Dendritic cell treated with granulocyte-macrophage colony-stimulating factor and Interleukin-4, amounts not matched to agents 40 ng/mL and 50 ng/mL, for 4 days (primary cell): ENCODE data around the gene ING4.
A peak's percentile ranks its signal among the peaks of the same experiment; 100 is the strongest.

Experiments
- H3K27ac Mint-ChIP-seq: one replicate; pipeline ENCODE4 v1.8.0; 2022; ENCODE audit warnings: mild to moderate bottlenecking, mixed read lengths
- H3K27me3 Mint-ChIP-seq: one replicate; pipeline ENCODE4 v1.8.0; 2022; ENCODE audit warnings: mild to moderate bottlenecking, mixed read lengths
- H3K36me3 Mint-ChIP-seq: one replicate; pipeline ENCODE4 v1.8.0; 2022; ENCODE audit warnings: low read depth, mixed read lengths
- H3K4me1 Mint-ChIP-seq: one replicate; pipeline ENCODE4 v1.8.0; 2022; ENCODE audit warnings: low read depth, mixed read lengths
- H3K4me3 Mint-ChIP-seq: one replicate; pipeline ENCODE4 v1.8.0; 2022; ENCODE audit warnings: mild to moderate bottlenecking, moderate library complexity, mixed read lengths
- H3K9me3 Mint-ChIP-seq: one replicate; pipeline ENCODE4 v1.8.0; 2022; ENCODE audit warnings: mixed read lengths
- intact Hi-C: fragments of 100-400 bp; cut with micrococcal nuclease; formaldehyde crosslinking; loops from one replicate; pipeline ENCODE4 v1.15.0; 2022

Gene ING4

DNA sequence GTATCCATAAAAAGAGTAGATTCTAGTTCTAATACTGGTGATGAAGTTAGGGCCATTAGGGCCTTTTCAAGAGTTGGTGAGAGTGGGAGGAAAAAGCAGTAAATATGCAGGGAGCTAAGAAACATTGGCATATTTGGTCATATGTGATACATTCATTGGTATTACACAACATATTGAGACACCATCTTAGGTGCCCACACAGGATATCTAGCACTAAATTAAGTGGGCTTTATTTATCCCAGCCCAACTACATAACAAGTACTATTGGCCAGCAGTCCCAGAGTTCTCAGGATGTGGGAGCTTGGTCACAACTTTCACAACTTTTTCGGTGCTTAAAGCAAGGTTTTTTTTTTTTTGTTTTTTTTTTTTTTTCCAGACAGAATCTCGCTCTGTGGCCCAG, 2.0 kb upstream of the ING4 start:
- Mint-ChIP-seq H3K27ac (peak overlapping the region; percentile 88), H3K4me3 (no peak overlapping the region), H3K4me1 (peaks cover 17% of the 10 kb centered on the region), H3K36me3 (peaks cover 53% of the 10 kb centered on the region), H3K27me3 (no peaks in the 10 kb centered on the region), H3K9me3 (no peaks in the 10 kb centered on the region)
- intact Hi-C loops, result loop anchor here (5.0 kb wide), 1 partner anchor 173 kb away; the partner anchor contains the start of genes MRPL51 and NCAPD2

GRCh38 chr12:6662602-6662905, 365 bp downstream of the ING4 start:
- H3K27ac Mint-ChIP-seq, result peak overlapping the region; percentile 88
- peaks cover 53% of the 10 kb centered on the region for H3K36me3 Mint-ChIP-seq
- H3K27me3 Mint-ChIP-seq, result no peaks in the 10 kb centered on the region
- peak overlapping the region; percentile 90 for H3K4me3 Mint-ChIP-seq
- intact Hi-C loops, result loop anchor here (2.0 to 5.0 kb wide), 2 partner anchors 18 to 170 kb away; partner anchors contain the start of genes MRPL51 and NCAPD2
- no peaks in the 10 kb centered on the region for H3K9me3 Mint-ChIP-seq
- peaks cover 25% of the 10 kb centered on the region for H3K4me1 Mint-ChIP-seq

DNA sequence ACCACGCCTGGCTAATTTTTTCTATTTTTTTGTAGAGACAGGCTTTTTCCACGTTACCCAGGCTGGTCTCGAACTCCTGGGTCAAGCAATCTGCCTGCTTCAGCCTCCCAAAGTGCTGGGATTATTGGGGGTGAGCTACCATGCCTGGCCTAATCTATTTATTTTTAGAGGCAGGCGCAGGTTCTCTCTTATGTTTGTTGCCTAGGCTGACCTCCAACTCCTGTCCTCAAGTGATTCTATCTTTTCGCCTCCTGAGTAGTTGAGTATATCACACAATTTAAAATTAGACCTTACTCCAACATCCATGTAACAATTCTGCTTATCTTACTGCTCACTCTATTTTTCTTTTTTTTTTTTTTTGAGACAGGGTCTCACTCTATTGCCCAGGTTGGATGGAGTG, 8.9 kb downstream of the ING4 start:
- Mint-ChIP-seq H3K4me3 (no peak overlapping the region), H3K27ac (no peak overlapping the region), H3K9me3 (no peaks in the 10 kb centered on the region), H3K4me1 (peaks cover 18% of the 10 kb centered on the region), H3K36me3 (peaks cover 94% of the 10 kb centered on the region), H3K27me3 (no peaks in the 10 kb centered on the region)
- intact Hi-C loops, result no loop called here

GRCh38 chr12:6653342-6653741, 9.6 kb downstream of the ING4 start:
- H3K27ac Mint-ChIP-seq, result no peak overlapping the region
- H3K27me3 Mint-ChIP-seq, result no peaks in the 10 kb centered on the region
- no peak overlapping the region for H3K4me3 Mint-ChIP-seq
- intact Hi-C loops, result no loop called here
- H3K4me1 Mint-ChIP-seq, result peaks cover 12% of the 10 kb centered on the region
- H3K9me3 Mint-ChIP-seq, result no peaks in the 10 kb centered on the region
- peaks cover 94% of the 10 kb centered on the region for H3K36me3 Mint-ChIP-seq

GRCh38 chr12:6652391-6652790, 10.5 kb downstream of the ING4 start:
- Mint-ChIP-seq H3K27ac (peak overlapping the region; percentile 54), H3K36me3 (peaks cover 91% of the 10 kb centered on the region), H3K4me3 (no peak overlapping the region), H3K4me1 (peaks cover 16% of the 10 kb centered on the region), H3K9me3 (no peaks in the 10 kb centered on the region), H3K27me3 (no peaks in the 10 kb centered on the region)
- intact Hi-C loops, result no loop called here

GRCh38 chr12:6650832-6651231, 12.1 kb downstream of the ING4 start:
- no peak overlapping the region for H3K4me3 Mint-ChIP-seq
- no peaks in the 10 kb centered on the region for H3K27me3 Mint-ChIP-seq
- peaks cover 28% of the 10 kb centered on the region for H3K4me1 Mint-ChIP-seq
- H3K9me3 Mint-ChIP-seq, result no peaks in the 10 kb centered on the region
- H3K27ac Mint-ChIP-seq, result no peak overlapping the region
- H3K36me3 Mint-ChIP-seq, result peaks cover 86% of the 10 kb centered on the region
- intact Hi-C loops, result no loop called here

GRCh38 chr12:6647083-6647604, 15.8 kb downstream of the ING4 start, which contains the start of gene ACRBP:
TSS of gene ACRBP (minus strand) at chr12:6647432. CDS start at chr12:6647366, 66 bp downstream.
- Mint-ChIP-seq H3K4me1 (peaks cover 52% of the 10 kb centered on the region), H3K4me3 (peak within 1 kb of the TSS; percentile 93), H3K27ac (peak within 1 kb of the TSS; percentile 98), H3K36me3 (peaks cover 53% of the 10 kb centered on the region), H3K9me3 (no peaks in the 10 kb centered on the region), H3K27me3 (no peaks in the 10 kb centered on the region)
- intact Hi-C loops, result loop anchor here (5.0 kb wide), 1 partner anchor 40 kb away; the partner anchor contains the start of gene CHD4

DNA sequence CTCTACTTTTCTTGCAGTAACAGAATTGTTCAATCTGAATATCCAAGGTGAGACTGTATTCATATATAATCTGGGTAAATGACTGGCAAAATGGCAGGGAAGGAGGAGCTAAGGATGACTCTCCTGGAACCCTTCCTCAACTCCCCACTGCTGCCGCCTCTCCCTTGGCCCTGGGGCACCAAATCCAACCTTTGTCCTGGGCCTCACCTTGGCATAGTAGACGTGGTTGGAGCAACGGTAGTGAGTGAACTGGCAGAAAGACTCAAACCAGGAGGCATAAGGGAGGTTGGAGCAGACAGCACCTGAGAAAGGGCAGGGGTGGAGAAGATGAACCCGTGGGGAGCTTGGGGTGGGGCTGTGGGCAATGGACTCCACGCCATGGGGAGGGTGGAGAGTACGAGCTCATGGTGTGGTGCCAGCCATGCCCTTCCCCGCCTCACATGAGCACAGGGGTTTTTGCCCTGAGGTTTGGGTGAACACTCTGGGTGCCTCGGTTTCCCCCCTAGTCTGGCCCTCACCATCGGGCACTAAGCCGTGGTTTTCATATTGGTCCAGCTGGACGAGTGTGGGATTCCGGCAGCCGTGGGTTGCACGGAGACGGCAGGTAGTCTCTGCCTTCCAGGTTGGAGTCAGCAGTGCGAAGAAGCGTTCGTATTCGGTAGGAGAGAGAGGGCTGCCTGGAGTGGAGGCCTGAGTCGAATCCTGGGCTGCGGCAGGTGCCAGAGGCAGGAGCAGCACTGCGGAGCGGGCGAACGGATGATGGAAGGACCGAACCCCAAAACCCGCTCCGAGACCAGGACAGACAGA, 16.4 kb downstream of the ING4 start:
- H3K4me3 Mint-ChIP-seq, result peak overlapping the region; percentile 93
- H3K27ac Mint-ChIP-seq, result peak overlapping the region; percentile 98
- no peaks in the 10 kb centered on the region for H3K9me3 Mint-ChIP-seq
- H3K27me3 Mint-ChIP-seq, result no peaks in the 10 kb centered on the region
- intact Hi-C loops, result loop anchor here (5.0 kb wide), 1 partner anchor 39 kb away; the partner anchor contains the start of gene CHD4
- peaks cover 46% of the 10 kb centered on the region for H3K36me3 Mint-ChIP-seq
- peaks cover 57% of the 10 kb centered on the region for H3K4me1 Mint-ChIP-seq

- intact Hi-C loops, result loop anchor here (2.0 to 5.0 kb wide), 3 partner anchors 18 to 38 kb away; partner anchors contain the start of genes CHD4 and ING4
- Mint-ChIP-seq H3K27ac (peak overlapping the region; percentile 98), H3K4me3 (peak overlapping the region; percentile 63), H3K4me1 (peaks cover 69% of the 10 kb centered on the region), H3K27me3 (no peaks in the 10 kb centered on the region), H3K9me3 (no peaks in the 10 kb centered on the region), H3K36me3 (peaks cover 31% of the 10 kb centered on the region)
Measured at GRCh38 chr12:6644903-6645302, 18.0 kb downstream of the ING4 start.

DNA sequence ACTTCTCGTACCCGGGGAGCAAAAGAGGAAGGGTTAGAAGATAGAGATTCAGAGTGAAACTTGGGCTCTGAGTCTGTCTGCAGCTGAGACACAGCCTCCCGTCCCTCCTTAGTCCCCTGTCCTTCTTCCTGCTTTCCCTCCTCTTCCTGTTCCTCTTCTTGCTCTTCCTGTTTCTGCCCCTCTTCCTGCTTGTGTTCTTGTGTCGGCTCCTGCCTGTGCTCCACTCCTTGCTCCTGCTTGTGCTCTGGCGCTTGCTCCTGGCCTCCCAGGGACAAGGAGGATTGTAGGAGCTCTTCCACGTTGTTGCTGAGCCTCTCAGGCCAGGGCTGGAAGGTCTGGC, 18.7 kb downstream of the ING4 start:
- Mint-ChIP-seq H3K4me1 (peaks cover 75% of the 10 kb centered on the region), H3K36me3 (peaks cover 24% of the 10 kb centered on the region), H3K4me3 (peak overlapping the region; percentile 63), H3K9me3 (no peaks in the 10 kb centered on the region), H3K27me3 (no peaks in the 10 kb centered on the region), H3K27ac (peak overlapping the region; percentile 98)
- intact Hi-C loops, result loop anchor here (2.0 kb wide), 2 partner anchors 19 to 25 kb away; partner anchors contain the start of gene ING4

- peaks cover 22% of the 10 kb centered on the region for H3K36me3 Mint-ChIP-seq
- peaks cover 81% of the 10 kb centered on the region for H3K4me1 Mint-ChIP-seq
- no peaks in the 10 kb centered on the region for H3K9me3 Mint-ChIP-seq
- H3K27ac Mint-ChIP-seq, result peak overlapping the region; percentile 98
- intact Hi-C loops, result loop anchor here (2.0 kb wide), 2 partner anchors 19 to 25 kb away; partner anchors contain the start of gene ING4
- H3K27me3 Mint-ChIP-seq, result no peaks in the 10 kb centered on the region
- H3K4me3 Mint-ChIP-seq, result peak overlapping the region; percentile 63
Measured at GRCh38 chr12:6643569-6644256, 19.2 kb downstream of the ING4 start.

DNA sequence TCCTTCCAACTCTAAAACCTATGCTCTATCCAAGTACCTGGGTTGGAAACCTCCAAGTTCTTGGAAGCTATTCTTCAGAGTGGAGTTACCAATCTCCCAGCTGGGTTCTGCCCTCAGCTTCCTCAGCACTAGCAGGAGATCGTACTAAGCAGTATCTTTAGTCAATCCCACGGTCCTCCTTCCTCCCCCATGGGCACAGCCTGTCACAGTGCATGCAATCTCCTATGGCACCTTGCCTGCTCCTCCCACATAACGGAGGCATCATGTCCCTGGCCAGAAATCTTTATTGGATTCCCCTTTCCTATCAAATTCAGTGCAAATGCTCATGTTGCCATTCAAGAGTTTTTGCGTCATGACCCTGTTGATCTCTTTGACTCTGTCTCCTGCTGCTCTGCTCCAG, 21.8 kb downstream of the ING4 start:
- Mint-ChIP-seq H3K36me3 (peaks cover under 1% of the 10 kb centered on the region), H3K4me3 (no peak overlapping the region), H3K9me3 (no peaks in the 10 kb centered on the region), H3K27me3 (no peaks in the 10 kb centered on the region), H3K4me1 (peaks cover 89% of the 10 kb centered on the region), H3K27ac (peak overlapping the region; percentile 88)
- intact Hi-C loops, result no loop called here

DNA sequence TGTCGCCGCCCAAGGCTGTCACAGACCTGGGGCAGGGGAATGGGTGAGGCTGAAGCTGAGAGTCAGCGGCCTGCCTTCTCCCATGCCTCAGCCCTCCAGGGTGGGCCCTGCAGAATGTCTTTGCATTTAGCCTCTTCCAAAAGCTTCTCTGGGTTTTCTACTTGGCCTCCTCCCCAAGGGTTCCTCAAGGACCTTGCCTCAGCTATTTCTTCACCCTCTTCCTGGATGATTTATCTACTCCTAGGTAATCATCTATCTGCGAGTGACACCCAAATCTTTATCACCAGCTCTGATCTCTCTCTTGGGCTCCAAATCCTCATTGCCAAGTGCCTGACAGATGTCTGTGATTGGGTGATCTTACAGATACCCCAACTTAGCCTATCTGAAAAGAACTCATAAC, 22.4 kb downstream of the ING4 start:
- Mint-ChIP-seq H3K27ac (peak overlapping the region; percentile 88), H3K9me3 (no peaks in the 10 kb centered on the region), H3K4me1 (peaks cover 93% of the 10 kb centered on the region)

More for the DNA sequence above, 22.4 kb downstream of the ING4 start:
- no peaks in the 10 kb centered on the region for H3K36me3 Mint-ChIP-seq
- H3K4me3 Mint-ChIP-seq, result no peak overlapping the region
- intact Hi-C loops, result no loop called here
- H3K27me3 Mint-ChIP-seq, result no peaks in the 10 kb centered on the region
